K562 (cell line): ENCODE results near the gene BCAR3. TPM values are rescaled to one million over a fixed set of nuclear protein-coding genes. Genes with fewer than 3 reads are reported as not detected.

Source experiments
- CHD7 ChIP-seq: fragments of 200-600 bp; sonication (generic); IDR thresholded peaks from one replicate; pipeline ENCODE4 v1.6.1; 2012; ENCODE audit warnings: mild to moderate bottlenecking, low read depth, low read length, inconsistent platforms
- CREB1 ChIP-seq, 2 experiments: sonication (generic) in 1 of 2; formaldehyde crosslinking in 1 of 2; IDR thresholded peaks; 2 replicates each; pipeline versions ENCODE4 v1.6.1 to v1.8.0; 2012 to 2022; ENCODE audit warnings: inconsistent platforms in 1 of 2, mild to moderate bottlenecking in 1 of 2, missing genetic modification reagents in 1 of 2, moderate library complexity in 1 of 2
- CREB3L1 ChIP-seq: fragments of 450-650 bp; IDR thresholded peaks from 2 replicates; pipeline ENCODE4 v1.6.1; 2014; ENCODE audit warnings: low read depth, mild to moderate bottlenecking, moderate library complexity, borderline replicate concordance
- HMBOX1 ChIP-seq: sonication (generic); IDR thresholded peaks from 2 replicates; pipeline ENCODE4 v1.6.1; 2016
- MEIS2 ChIP-seq: fragments of 450-650 bp; IDR thresholded peaks from 2 replicates; pipeline ENCODE4 v1.6.1; 2014; ENCODE audit warnings: mild to moderate bottlenecking; ENCODE audit not compliant: partially characterized antibody
- ZFP36 ChIP-seq: fragments of 150-350 bp; IDR thresholded peaks from 2 replicates; pipeline ENCODE4 v1.6.1; 2018; ENCODE audit warnings: low read length, low read depth; ENCODE audit not compliant: partially characterized antibody
- ZNF445 ChIP-seq: fragments of 250-450 bp; sonication (Bioruptor Pico); IDR thresholded peaks from 2 replicates; pipeline ENCODE4 v1.4.0; 2020; ENCODE audit warnings: low read depth, mild to moderate bottlenecking, moderate library complexity
- ZNF589 ChIP-seq: fragments of 200-800 bp; sonication (Bioruptor generic); IDR thresholded peaks from 2 replicates; pipeline ENCODE4 v1.6.1; 2016; ENCODE audit warnings: low read depth, missing genetic modification characterization, missing compliant biosample characterization
- polyA plus RNA-seq, 8 experiments: library from polyadenylated mRNA; depleted of rRNA in 4 of 8; stranded (reverse) in 5 of 8; unstranded in 3 of 8; fragments of >200 nt; fragmentation: Nextera tagmentation in 2 of 8; fragmentation: Illumina TruSeq in 1 of 8; extraction: Ambion mirVana in 2 of 8; extraction: Trizol in 1 of 8; gene quantifications; 2 replicates each; pipeline versions ENCODE4 v1.2.1 to v1.2.3, GENCODE V29; 2011 to 2014; ENCODE audit warnings: inconsistent platforms in 1 of 8, missing spikeins in 1 of 8
- total RNA-seq, 7 experiments: library from RNA; depleted of rRNA in 6 of 7; stranded (reverse); fragments of >200 nt in 6 of 7; fragmentation: Illumina TruSeq in 2 of 7; extraction: Trizol in 2 of 7; gene quantifications; 2 replicates each; pipeline versions ENCODE4 v1.2.1 to v1.2.3, GENCODE V29; 2011 to 2021; ENCODE audit warnings: low replicate concordance in 1 of 7

BCAR3 gene
- total and polyA plus RNA-seq, 9 of the 15 experiments (the other 6 are each of a cell fraction or from before 2014, with no cell fraction given): 1.8 to 6.3 (median 3.8) TPM

DNA sequence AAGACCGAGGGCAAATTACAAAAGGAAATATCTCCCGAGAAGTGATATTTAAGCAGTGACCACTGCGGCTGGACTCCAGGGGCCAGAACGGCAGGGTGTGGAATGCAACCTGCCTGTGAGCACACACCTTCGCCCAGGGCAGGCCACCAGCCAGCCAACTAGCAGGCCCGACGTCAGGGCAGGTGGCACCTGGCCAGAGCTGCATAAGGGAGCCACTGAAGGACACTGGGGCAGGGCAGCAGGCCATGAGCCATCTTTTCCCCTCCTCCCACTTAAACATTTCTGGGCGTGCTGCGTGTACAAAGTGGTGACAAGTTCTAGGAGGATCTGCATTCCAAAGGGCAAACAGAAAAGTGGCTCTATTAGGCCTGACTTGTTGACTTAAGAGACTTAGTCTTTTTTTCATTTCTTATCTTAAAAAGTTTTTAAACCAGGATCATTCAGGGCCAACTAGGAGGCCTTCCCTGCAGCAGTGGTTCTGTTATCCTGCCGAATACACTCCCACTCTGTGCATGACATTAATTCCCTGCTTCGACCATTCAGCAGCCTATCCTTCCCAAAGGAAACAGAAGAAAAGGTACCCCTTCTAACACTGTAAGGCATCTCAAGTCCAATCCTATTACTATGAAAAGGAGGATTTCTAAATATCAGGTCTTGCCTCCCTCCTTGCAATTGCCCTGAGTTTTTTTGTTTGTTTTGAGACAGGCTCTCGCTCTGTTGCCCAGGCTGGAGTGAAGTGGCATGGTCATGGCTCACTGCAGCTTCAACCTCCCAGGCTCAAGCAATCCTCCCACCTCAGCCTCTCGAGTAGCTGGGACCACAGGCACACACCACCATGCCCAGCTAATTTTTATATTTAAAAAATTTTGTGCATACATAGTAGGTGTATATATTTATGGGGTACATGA is 96.3 kb downstream of the BCAR3 start (continued):
- TF ChIP-seq CHD7: no peak
- no peak for TF ChIP-seq HMBOX1
- no peak for TF ChIP-seq CREB3L1
- no peak for TF ChIP-seq CREB1 (IDR thresholded peaks at IDR 0.05)
- TF ChIP-seq CREB1 (CRISPR knock-in tag; IDR thresholded peaks at IDR 0.05): no peak
- no peak for TF ChIP-seq ZNF589 (CRISPR knock-in tag)
- no peak for TF ChIP-seq MEIS2
- no peak for TF ChIP-seq ZFP36
- TF ChIP-seq ZNF445: no peak
